CD4-positive, alpha-beta T cell (primary cell): ENCODE results near the gene MBTPS1. TPM values are rescaled to one million over a fixed set of nuclear protein-coding genes. Genes with fewer than 3 reads are reported as not detected.

Experiments used
- ATAC-seq: fragments of 200-7000 bp; cut with Tn5 transposase; one replicate; pipeline ENCODE4 v1.10.0; 2022; ENCODE audit warnings: mild to moderate bottlenecking; ENCODE audit not compliant: poor library complexity
- CTCF ChIA-PET: fragments of 350-600 bp; sonication (Branson Sonifier 250); formaldehyde crosslinking; loops from one replicate; lab custom pipeline; 2021; ENCODE audit warnings: antibody characterized with exemption, inconsistent platforms; lab: Charles Lee
- POLR2A ChIA-PET: fragments of 350-600 bp; sonication (Branson Sonifier 250); formaldehyde crosslinking; loops from one replicate; lab custom pipeline; 2021; ENCODE audit warnings: antibody characterized with exemption, inconsistent platforms; lab: Charles Lee
- DNase-seq, 14 experiments: peaks; one replicate each; pipeline ENCODE4 v3.0.0-alpha.2; 2013 to 2020; ENCODE audit warnings: mixed read lengths in 2 of 14
- H3K27ac ChIP-seq, 2 donors: one replicate each; pipeline versions ENCODE4 v1.5.1 to v1.7.0; 2013; ENCODE audit warnings: low read length in 2 of 2, low read depth in 1 of 2, mild to moderate bottlenecking in 1 of 2
- H3K27me3 ChIP-seq, 2 experiments: 1 replicate in 1 of 2; 2 replicates in 1 of 2; pipeline versions ENCODE4 v1.6.1 to v1.7.0; 2013; ENCODE audit warnings: low read length in 2 of 2, control low read depth in 1 of 2, mild to moderate bottlenecking in 1 of 2, moderate library complexity in 1 of 2; ENCODE audit not compliant: insufficient read depth in 2 of 2, control insufficient read depth in 1 of 2
- H3K36me3 ChIP-seq: one replicate; pipeline ENCODE4 v1.6.1; 2013; ENCODE audit warnings: low read length, control low read depth; ENCODE audit not compliant: insufficient read depth
- H3K4me1 ChIP-seq: one replicate; pipeline ENCODE4 v1.6.1; 2013; ENCODE audit warnings: low read length, control low read depth; ENCODE audit not compliant: insufficient read depth
- H3K4me3 ChIP-seq: one replicate; pipeline ENCODE4 v1.5.1; 2013; ENCODE audit warnings: mild to moderate bottlenecking, low read length, moderate library complexity
- H3K9me3 ChIP-seq, 2 experiments: 1 replicate in 1 of 2; 2 replicates in 1 of 2; pipeline versions ENCODE4 v1.6.1 to v1.7.0; 2013; ENCODE audit warnings: low read length in 2 of 2, mild to moderate bottlenecking in 2 of 2, control low read depth in 1 of 2, moderate library complexity in 1 of 2; ENCODE audit not compliant: control insufficient read depth in 1 of 2, insufficient read depth in 1 of 2
- H3K27ac Mint-ChIP-seq: one replicate; pipeline ENCODE4 v1.8.0; 2020; ENCODE audit warnings: mixed read lengths
- H3K27me3 Mint-ChIP-seq: one replicate; pipeline ENCODE4 v1.8.0; 2021; ENCODE audit warnings: mixed read lengths
- H3K36me3 Mint-ChIP-seq: one replicate; pipeline ENCODE4 v1.8.0; 2021; ENCODE audit warnings: low read depth, mixed read lengths
- H3K4me1 Mint-ChIP-seq: one replicate; pipeline ENCODE4 v1.8.0; 2021; ENCODE audit warnings: low read depth, mixed read lengths
- H3K4me3 Mint-ChIP-seq: one replicate; pipeline ENCODE4 v1.8.0; 2020; ENCODE audit warnings: mild to moderate bottlenecking, mixed read lengths
- H3K9me3 Mint-ChIP-seq: one replicate; pipeline ENCODE4 v1.8.0; 2020; ENCODE audit warnings: mixed read lengths
- CTCF ChIP-seq: fragments of 200-600 bp; IDR thresholded peaks from one replicate; pipeline ENCODE4 v1.8.0; 2022; ENCODE audit warnings: antibody characterized with exemption, mild to moderate bottlenecking
- intact Hi-C, 2 experiments: fragments of 100-400 bp; cut with DNase I in 1 of 2; cut with micrococcal nuclease in 1 of 2; formaldehyde crosslinking; loops; one replicate each; pipeline versions ENCODE4 v1.15.1 to v1.9.0; 2023 to 2025; cut with DNase I, micrococcal nuclease
- total RNA-seq, 174 experiments: library from RNA in 2 of 174; stranded (reverse) in 2 of 174; gene quantifications; one replicate each; pipeline ENCODE4 v1.2.3 and lab custom pipeline; 2021 to 2026

Gene MBTPS1
- total RNA-seq, 2 experiments from 2014 or later = 121 to 122 TPM

GRCh38 chr16:84071121-84071520, 45.6 kb downstream of the MBTPS1 start:
- intact Hi-C loops = no loop called here
- Mint-ChIP-seq H3K4me3 (no peak overlapping the region), H3K27me3 (no peaks in the 10 kb centered on the region), H3K36me3 (peaks cover 91% of the 10 kb centered on the region), H3K27ac (no peak overlapping the region), H3K9me3 (no peaks in the 10 kb centered on the region), H3K4me1 (peaks cover 4% of the 10 kb centered on the region)
- TF ChIP-seq CTCF = no peak
- ChIA-PET CTCF (interaction anchor here (2.2 kb wide), 1 partner anchor 14 kb away, joined by 5 read pairs; no protein-coding TSS in a partner anchor), POLR2A (no interaction called here)
- H3K27me3 ChIP-seq = no peaks in the 10 kb centered on the region
- H3K36me3 ChIP-seq = peaks cover 81% of the 10 kb centered on the region
- no peak overlapping the region for H3K27ac ChIP-seq
- DNase-seq = no peak
- ATAC-seq = no peak
- H3K4me3 ChIP-seq = no peak overlapping the region
- H3K9me3 ChIP-seq = no peaks in the 10 kb centered on the region
- no peaks in the 10 kb centered on the region for H3K4me1 ChIP-seq

- H3K27ac Mint-ChIP-seq = no peak overlapping the region
- no peak overlapping the region for H3K27ac ChIP-seq
- H3K36me3 ChIP-seq = peaks cover 83% of the 10 kb centered on the region
- DNase-seq = peak in 1 of 14 experiments; percentile 36
- H3K27me3 Mint-ChIP-seq = no peaks in the 10 kb centered on the region
- no peaks in the 10 kb centered on the region for H3K27me3 ChIP-seq
- H3K9me3 ChIP-seq = no peaks in the 10 kb centered on the region
- no peak overlapping the region for H3K4me3 ChIP-seq
- no peak for TF ChIP-seq CTCF
- H3K36me3 Mint-ChIP-seq = peaks cover 91% of the 10 kb centered on the region
- intact Hi-C loops = no loop called here
- peaks cover 4% of the 10 kb centered on the region for H3K4me1 Mint-ChIP-seq
- H3K4me1 ChIP-seq = no peaks in the 10 kb centered on the region
- no peak for ATAC-seq
- no peaks in the 10 kb centered on the region for H3K9me3 Mint-ChIP-seq
- H3K4me3 Mint-ChIP-seq = no peak overlapping the region
- ChIA-PET POLR2A (no interaction called here), CTCF (interaction anchor here (1.2 to 2.2 kb wide), 2 partner anchors 15 to 117 kb away, joined by 3 to 5 read pairs; partner anchors contain the start of gene TAF1C)
Observed at GRCh38 chr16:84069540-84069939, 47.2 kb downstream of the MBTPS1 start.

GRCh38 chr16:84068783-84069462, 47.8 kb downstream of the MBTPS1 start:
- H3K27me3 Mint-ChIP-seq = no peaks in the 10 kb centered on the region
- H3K36me3 Mint-ChIP-seq = peaks cover 91% of the 10 kb centered on the region
- Histone ChIP-seq H3K27ac (no peak overlapping the region), H3K9me3 (no peaks in the 10 kb centered on the region), H3K4me1 (no peaks in the 10 kb centered on the region), H3K4me3 (no peak overlapping the region), H3K27me3 (no peaks in the 10 kb centered on the region), H3K36me3 (peaks cover 81% of the 10 kb centered on the region)
- no peak for DNase-seq
- CTCF ChIA-PET = interaction anchor here (1.2 kb wide), 1 partner anchor 118 kb away, joined by 3 read pairs; the partner anchor contains the start of gene TAF1C
- intact Hi-C loops = no loop called here
- H3K4me1 Mint-ChIP-seq = peaks cover 4% of the 10 kb centered on the region
- no peak for ATAC-seq
- H3K4me3 Mint-ChIP-seq = no peak overlapping the region
- H3K27ac Mint-ChIP-seq = no peak overlapping the region
- TF ChIP-seq CTCF = no peak
- no peaks in the 10 kb centered on the region for H3K9me3 Mint-ChIP-seq
- POLR2A ChIA-PET = no interaction called here
